OCI-LY1 (cell line): ENCODE results near the gene ADAT2.

Source experiments
- H2AFZ ChIP-seq: fragments of 200-600 bp; sonication (generic), shearing (Covaris generic); 2 replicates; pipeline ENCODE4 v1.6.0; 2014; ENCODE audit warnings: antibody characterized with exemption, mild to moderate bottlenecking, low read length
- H3F3A ChIP-seq: fragments of 200-600 bp; sonication (generic), shearing (Covaris generic); 2 replicates; pipeline ENCODE4 v1.6.0; 2014; ENCODE audit warnings: mild to moderate bottlenecking, antibody characterized with exemption, low read length, moderate library complexity; ENCODE audit not compliant: insufficient read depth
- H3K27ac ChIP-seq: fragments of 200-600 bp; sonication (generic); 2 replicates; pipeline ENCODE4 v1.5.1; 2014; ENCODE audit warnings: low read length, mixed run types, mild to moderate bottlenecking, low read depth; ENCODE audit not compliant: poor library complexity, severe bottlenecking
- H3K27me3 ChIP-seq: fragments of 200-600 bp; sonication (generic); 2 replicates; pipeline ENCODE4 v1.6.0; 2014; ENCODE audit warnings: antibody characterized with exemption, mild to moderate bottlenecking, low read length, moderate library complexity; ENCODE audit not compliant: insufficient read depth
- H3K36me3 ChIP-seq: fragments of 200-600 bp; sonication (generic); 2 replicates; pipeline ENCODE4 v1.6.1; 2014; ENCODE audit warnings: mild to moderate bottlenecking, antibody characterized with exemption, low read length, moderate library complexity, mixed read lengths; ENCODE audit not compliant: insufficient read depth
- H3K4me1 ChIP-seq: fragments of 200-600 bp; sonication (generic); 2 replicates; pipeline ENCODE4 v1.5.1; 2014; ENCODE audit warnings: mild to moderate bottlenecking, low read length, moderate library complexity; ENCODE audit not compliant: insufficient read depth, severe bottlenecking
- H3K4me2 ChIP-seq: fragments of 200-600 bp; sonication (generic), shearing (Covaris generic); 2 replicates; pipeline ENCODE4 v1.6.1; 2014; ENCODE audit warnings: low read length
- H3K4me3 ChIP-seq: fragments of 200-600 bp; sonication (generic); 2 replicates; pipeline ENCODE4 v1.5.1; 2014; ENCODE audit warnings: low read length, low read depth, mild to moderate bottlenecking, mixed read lengths; ENCODE audit not compliant: poor library complexity, severe bottlenecking
- H3K79me2 ChIP-seq: fragments of 200-600 bp; shearing (Covaris generic); 2 replicates; pipeline ENCODE4 v1.6.1; 2016; ENCODE audit warnings: mixed run types, low read length, mixed read lengths; ENCODE audit not compliant: insufficient read depth
- H3K9ac ChIP-seq: fragments of 200-600 bp; sonication (generic), shearing (Covaris generic); 2 replicates; pipeline ENCODE4 v1.6.1; 2014; ENCODE audit warnings: mild to moderate bottlenecking, low read length, mixed read lengths
- H3K9me2 ChIP-seq: fragments of 200-600 bp; sonication (generic), shearing (Covaris generic); 2 replicates; pipeline ENCODE4 v1.6.1; 2014; ENCODE audit warnings: low read depth, mild to moderate bottlenecking, low read length, mixed read lengths
- H3K9me3 ChIP-seq: fragments of 200-600 bp; shearing (Covaris generic); 2 replicates; pipeline ENCODE4 v1.6.1; 2014; ENCODE audit warnings: low read length, mixed read lengths
- H4K20me1 ChIP-seq: fragments of 200-600 bp; sonication (generic), shearing (Covaris generic); 2 replicates; pipeline ENCODE4 v1.6.0; 2016; ENCODE audit warnings: mild to moderate bottlenecking, low read length; ENCODE audit not compliant: insufficient read depth
- CTCF ChIP-seq: fragments of 200-600 bp; sonication (generic), shearing (Covaris generic); IDR thresholded peaks from 2 replicates; pipeline ENCODE4 v1.5.1; 2017; ENCODE audit warnings: mild to moderate bottlenecking, antibody characterized with exemption, low read length, moderate library complexity, mixed read lengths
- EZH2 ChIP-seq: fragments of 200-600 bp; sonication (generic), shearing (Covaris generic); IDR thresholded peaks from 2 replicates; pipeline ENCODE4 v1.8.0; 2017; ENCODE audit warnings: borderline replicate concordance, mixed run types, mild to moderate bottlenecking, antibody characterized with exemption, low read length, moderate library complexity, mixed read lengths

ADAT2 gene

GRCh38 chr6:143432588-143432987 is 17.9 kb downstream of the ADAT2 start:
- Histone ChIP-seq H3K27me3 (no peaks in the 10 kb centered on the region), H2AFZ (no peak overlapping the region), H3K27ac (no peak overlapping the region), H3K4me1 (no peaks in the 10 kb centered on the region), H3K36me3 (peaks cover 53% of the 10 kb centered on the region), H3K9ac (no peak overlapping the region), H3K9me2 (no peaks in the 10 kb centered on the region), H3F3A (no peaks in the 10 kb centered on the region), H3K79me2 (no peaks in the 10 kb centered on the region), H3K4me2 (no peak overlapping the region), H3K9me3 (no peaks in the 10 kb centered on the region), H4K20me1 (no peaks in the 10 kb centered on the region), H3K4me3 (no peak overlapping the region)
- TF ChIP-seq EZH2 (no peak), CTCF (no peak)

GRCh38 chr6:143431226-143431625 is 19.3 kb downstream of the ADAT2 start:
- TF ChIP-seq EZH2 (no peak), CTCF (no peak)
- Histone ChIP-seq H3K79me2 (no peaks in the 10 kb centered on the region), H3K4me1 (no peaks in the 10 kb centered on the region), H2AFZ (no peak overlapping the region), H3K9me2 (no peaks in the 10 kb centered on the region), H3F3A (no peaks in the 10 kb centered on the region), H3K4me2 (no peak overlapping the region), H4K20me1 (no peaks in the 10 kb centered on the region), H3K4me3 (no peak overlapping the region), H3K36me3 (peaks cover 52% of the 10 kb centered on the region), H3K9ac (no peak overlapping the region), H3K27me3 (no peaks in the 10 kb centered on the region), H3K27ac (no peak overlapping the region), H3K9me3 (no peaks in the 10 kb centered on the region)

GRCh38 chr6:143429970-143430369 is 20.5 kb downstream of the ADAT2 start:
- no peaks in the 10 kb centered on the region for H4K20me1 ChIP-seq

More at GRCh38 chr6:143429970-143430369, 20.5 kb downstream of the ADAT2 start:
- H3K4me2 ChIP-seq = no peak overlapping the region
- no peak overlapping the region for H3K27ac ChIP-seq
- H3K9ac ChIP-seq = no peak overlapping the region
- H3K27me3 ChIP-seq = no peaks in the 10 kb centered on the region
- peaks cover 42% of the 10 kb centered on the region; the same call in 1 of the 2 replicates for H3K36me3 ChIP-seq
- H3K4me1 ChIP-seq = no peaks in the 10 kb centered on the region
- H3K9me2 ChIP-seq = no peaks in the 10 kb centered on the region
- no peaks in the 10 kb centered on the region for H3K9me3 ChIP-seq
- no peaks in the 10 kb centered on the region for H3F3A ChIP-seq
- no peak overlapping the region for H3K4me3 ChIP-seq
- no peaks in the 10 kb centered on the region for H3K79me2 ChIP-seq
- no peak for TF ChIP-seq CTCF
- no peak for TF ChIP-seq EZH2
- H2AFZ ChIP-seq = no peak overlapping the region
